K562 (cell line): Measurements from ENCODE around the gene LY6G6F. TPM values are rescaled to one million over a fixed set of nuclear protein-coding genes. Genes with fewer than 3 reads are reported as not detected.

Experiments
- ARHGAP35 ChIP-seq: fragments of 450-650 bp; IDR thresholded peaks from 2 replicates; pipeline ENCODE4 v1.6.1; 2018; ENCODE audit not compliant: partially characterized antibody
- CAMTA2 ChIP-seq: fragments of 250-450 bp; sonication (Bioruptor Pico); conservative IDR thresholded peaks from 2 replicates; pipeline ENCODE4 v1.5.1; 2022
- CBFA2T2 ChIP-seq: fragments of 450-650 bp; conservative IDR thresholded peaks from 2 replicates; pipeline ENCODE4 v1.6.1; 2017; ENCODE audit warnings: mild to moderate bottlenecking
- CEBPB ChIP-seq: fragments of 450-650 bp; IDR thresholded peaks from 2 replicates; pipeline ENCODE4 v1.6.1; 2016; ENCODE audit warnings: missing genetic modification characterization, missing compliant biosample characterization
- CHCHD3 ChIP-seq: fragments of 250-450 bp; sonication (Bioruptor Pico); IDR thresholded peaks from 2 replicates; pipeline ENCODE4 v2.1.2; 2022; ENCODE audit warnings: mild to moderate bottlenecking
- CREM ChIP-seq: IDR thresholded peaks from 2 replicates; pipeline ENCODE4 v1.6.1; 2014; ENCODE audit warnings: antibody characterized with exemption, low read depth
- HNRNPLL ChIP-seq: fragments of 200-400 bp; formaldehyde crosslinking; IDR thresholded peaks from 2 replicates; pipeline ENCODE4 v1.6.1; 2017; ENCODE audit warnings: low read length, low read depth, mild to moderate bottlenecking; ENCODE audit not compliant: poor library complexity, severe bottlenecking
- LEF1 ChIP-seq: fragments of 450-650 bp; IDR thresholded peaks from 2 replicates; pipeline ENCODE4 v1.6.1; 2016; ENCODE audit warnings: mild to moderate bottlenecking
- MTA3 ChIP-seq: fragments of 450-650 bp; formaldehyde crosslinking; IDR thresholded peaks from 2 replicates; pipeline ENCODE4 v1.6.1; 2017; ENCODE audit warnings: mild to moderate bottlenecking, borderline replicate concordance
- NONO ChIP-seq, 2 experiments: fragments of 200-400 bp in 1 of 2; fragments of 450-650 bp in 1 of 2; formaldehyde crosslinking in 1 of 2; IDR thresholded peaks; 2 replicates each; pipeline ENCODE4 v1.6.1; 2017; ENCODE audit warnings: low read depth in 2 of 2, mild to moderate bottlenecking in 2 of 2, moderate library complexity in 2 of 2, low read length in 1 of 2
- NR0B1 ChIP-seq: fragments of 450-650 bp; IDR thresholded peaks from one replicate; pipeline ENCODE4 v1.6.1; 2018; ENCODE audit warnings: mild to moderate bottlenecking, moderate library complexity; ENCODE audit not compliant: partially characterized antibody
- PRPF4 ChIP-seq: fragments of 200-400 bp; formaldehyde crosslinking; IDR thresholded peaks from one replicate; pipeline ENCODE4 v1.6.1; 2017; ENCODE audit warnings: low read length, low read depth, mild to moderate bottlenecking; ENCODE audit not compliant: insufficient read depth, poor library complexity, severe bottlenecking
- RBM22 ChIP-seq: fragments of 200-400 bp; formaldehyde crosslinking; IDR thresholded peaks from 2 replicates; pipeline ENCODE4 v1.6.1; 2018; ENCODE audit warnings: low read length, low read depth; ENCODE audit not compliant: poor library complexity, severe bottlenecking
- SAFB ChIP-seq: fragments of 200-400 bp; formaldehyde crosslinking; IDR thresholded peaks from 2 replicates; pipeline ENCODE4 v1.6.1; 2017; ENCODE audit warnings: low read depth, low read length, borderline replicate concordance
- SMARCA4 ChIP-seq: fragments of 450-650 bp; IDR thresholded peaks from 2 replicates; pipeline ENCODE4 v1.6.1; 2016
- SP1 ChIP-seq: sonication (generic); formaldehyde crosslinking; IDR thresholded peaks from 2 replicates; pipeline ENCODE4 v1.8.1; 2022; ENCODE audit warnings: mild to moderate bottlenecking, missing genetic modification reagents
- ZBTB9 ChIP-seq: fragments of 450-650 bp; formaldehyde crosslinking; IDR thresholded peaks from 2 replicates; pipeline ENCODE4 v1.4.0; 2020; ENCODE audit warnings: mild to moderate bottlenecking, moderate library complexity
- ZNF12 ChIP-seq: sonication (generic); formaldehyde crosslinking; IDR thresholded peaks from 2 replicates; pipeline ENCODE4 v1.4.0; 2020; ENCODE audit warnings: mild to moderate bottlenecking, missing genetic modification reagents
- ZNF134 ChIP-seq: fragments of 250-450 bp; sonication (Bioruptor Pico); conservative IDR thresholded peaks from 2 replicates; pipeline ENCODE4 v1.4.0; 2020
- ZNF324 ChIP-seq: fragments of 250-450 bp; sonication (Bioruptor Pico); IDR thresholded peaks from 2 replicates; pipeline ENCODE4 v1.4.0; 2020; ENCODE audit warnings: mild to moderate bottlenecking
- ZNF561 ChIP-seq: fragments of 450-650 bp; formaldehyde crosslinking; conservative IDR thresholded peaks from 2 replicates; pipeline ENCODE4 v1.4.0; 2020; ENCODE audit warnings: mild to moderate bottlenecking, moderate library complexity
- polyA plus RNA-seq, 8 experiments: library from polyadenylated mRNA; depleted of rRNA in 4 of 8; stranded (reverse) in 5 of 8; unstranded in 3 of 8; fragments of >200 nt; fragmentation: Nextera tagmentation in 2 of 8; fragmentation: Illumina TruSeq in 1 of 8; extraction: Ambion mirVana in 2 of 8; extraction: Trizol in 1 of 8; gene quantifications; 2 replicates each; pipeline versions ENCODE4 v1.2.1 to v1.2.3, GENCODE V29; 2011 to 2014; ENCODE audit warnings: inconsistent platforms in 1 of 8, missing spikeins in 1 of 8
- total RNA-seq, 7 experiments: library from RNA; depleted of rRNA in 6 of 7; stranded (reverse); fragments of >200 nt in 6 of 7; fragmentation: Illumina TruSeq in 2 of 7; extraction: Trizol in 2 of 7; gene quantifications; 2 replicates each; pipeline versions ENCODE4 v1.2.1 to v1.2.3, GENCODE V29; 2011 to 2021; ENCODE audit warnings: low replicate concordance in 1 of 7
- TF ChIP-seq, protein P1 (sequence below): sonication (generic); formaldehyde crosslinking; IDR thresholded peaks from 2 replicates; pipeline ENCODE4 v1.8.1; 2022; ENCODE audit warnings: missing genetic modification reagents
- TF ChIP-seq, protein P2 (sequence below): fragments of 250-450 bp; sonication (Bioruptor Pico); IDR thresholded peaks from 2 replicates; pipeline ENCODE4 v1.8.0; 2022; ENCODE audit warnings: inconsistent platforms, mild to moderate bottlenecking, moderate library complexity, borderline replicate concordance
- TF ChIP-seq, protein P3 (sequence below): sonication (generic); formaldehyde crosslinking; IDR thresholded peaks from 2 replicates; pipeline ENCODE4 v1.9.0; 2022; ENCODE audit warnings: mild to moderate bottlenecking, missing genetic modification reagents

LY6G6F gene
- total and polyA plus RNA-seq, 9 of the 15 experiments (the other 6 are each of a cell fraction or from before 2014, with no cell fraction given), result 0.14 to 0.50 (median 0.28) TPM; not detected in 2

DNA sequence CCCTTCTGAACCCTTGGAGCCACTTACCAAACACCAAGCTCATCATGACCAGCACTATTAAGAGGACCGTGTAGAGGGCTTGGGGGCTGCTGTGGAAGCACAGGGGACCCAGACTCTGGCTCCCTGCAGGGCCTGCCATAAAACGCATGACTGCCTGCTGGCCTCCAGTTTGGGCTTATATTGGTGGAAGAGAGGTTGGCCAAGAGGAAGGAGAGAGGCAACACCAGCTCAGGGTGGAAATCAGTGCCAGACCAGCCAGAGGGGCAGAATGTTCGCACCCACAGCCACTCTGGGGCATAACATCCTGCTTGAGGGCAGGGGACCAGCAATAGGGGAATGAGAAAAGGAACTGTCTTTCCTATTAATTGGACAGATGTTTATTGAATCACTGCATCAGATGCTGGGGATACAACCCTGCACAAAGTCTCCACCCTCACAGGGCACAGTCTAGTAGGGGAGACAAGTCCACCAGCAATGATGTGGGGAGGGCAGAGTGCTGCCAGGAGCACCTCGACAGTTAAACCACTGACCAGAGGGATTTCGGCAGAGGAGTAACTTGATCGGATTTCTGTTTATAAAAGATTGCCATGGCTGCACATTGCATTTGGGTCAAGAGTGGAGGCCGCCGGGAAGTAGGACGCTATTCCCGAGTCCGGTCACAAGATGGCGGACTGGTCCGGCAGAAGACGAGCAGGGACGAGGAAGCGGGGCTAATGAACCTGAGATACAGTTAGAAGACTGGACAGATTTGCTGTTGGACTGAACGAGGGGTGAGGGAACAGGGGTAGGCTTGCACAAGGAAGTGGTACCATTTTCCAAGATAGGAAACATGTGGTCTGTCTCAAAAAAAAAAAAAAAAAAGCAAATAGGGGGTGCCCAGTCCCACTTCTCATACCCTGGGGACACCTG lies 26.2 kb upstream of the LY6G6F start, which contains the start of gene LY6G5C (continued):
- TF ChIP-seq CAMTA2 (CRISPR knock-in tag) (no peak), ARHGAP35 (no peak), ZNF561 (CRISPR knock-in tag) (no peak), NR0B1 (no peak), MTA3 (peak; percentile 13; the same call in 1 of the 2 replicates), HNRNPLL (no peak), SAFB (no peak), RBM22 (no peak), ZBTB9 (CRISPR knock-in tag) (no peak), ZNF134 (CRISPR knock-in tag) (no peak), SMARCA4 (no peak), CBFA2T2 (no peak), CHCHD3 (CRISPR knock-in tag) (no peak), CREM (peak; percentile 74), CEBPB (tag) (no peak), ZNF324 (no peak), NONO (IDR thresholded peaks at IDR 0.05; ENCODE audit: low read depth in 2 of 2, low read length in 1 of 2) (0 out of 4 replicates have a peak, but pooled peaks of 1 of the 2 experiments have one; percentile 11), PRPF4 (no peak), LEF1 (no peak), SP1 (peak; percentile 64; the same call in 1 of the 2 replicates), ZNF12 (CRISPR knock-in tag) (peak; percentile 16; the same call in 1 of the 2 replicates)
- TF ChIP-seq, protein P1, sequence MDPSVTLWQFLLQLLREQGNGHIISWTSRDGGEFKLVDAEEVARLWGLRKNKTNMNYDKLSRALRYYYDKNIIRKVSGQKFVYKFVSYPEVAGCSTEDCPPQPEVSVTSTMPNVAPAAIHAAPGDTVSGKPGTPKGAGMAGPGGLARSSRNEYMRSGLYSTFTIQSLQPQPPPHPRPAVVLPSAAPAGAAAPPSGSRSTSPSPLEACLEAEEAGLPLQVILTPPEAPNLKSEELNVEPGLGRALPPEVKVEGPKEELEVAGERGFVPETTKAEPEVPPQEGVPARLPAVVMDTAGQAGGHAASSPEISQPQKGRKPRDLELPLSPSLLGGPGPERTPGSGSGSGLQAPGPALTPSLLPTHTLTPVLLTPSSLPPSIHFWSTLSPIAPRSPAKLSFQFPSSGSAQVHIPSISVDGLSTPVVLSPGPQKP (CRISPR knock-in tag), result no peak
- TF ChIP-seq, protein P2, sequence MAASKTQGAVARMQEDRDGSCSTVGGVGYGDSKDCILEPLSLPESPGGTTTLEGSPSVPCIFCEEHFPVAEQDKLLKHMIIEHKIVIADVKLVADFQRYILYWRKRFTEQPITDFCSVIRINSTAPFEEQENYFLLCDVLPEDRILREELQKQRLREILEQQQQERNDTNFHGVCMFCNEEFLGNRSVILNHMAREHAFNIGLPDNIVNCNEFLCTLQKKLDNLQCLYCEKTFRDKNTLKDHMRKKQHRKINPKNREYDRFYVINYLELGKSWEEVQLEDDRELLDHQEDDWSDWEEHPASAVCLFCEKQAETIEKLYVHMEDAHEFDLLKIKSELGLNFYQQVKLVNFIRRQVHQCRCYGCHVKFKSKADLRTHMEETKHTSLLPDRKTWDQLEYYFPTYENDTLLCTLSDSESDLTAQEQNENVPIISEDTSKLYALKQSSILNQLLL (CRISPR knock-in tag), result no peak
- TF ChIP-seq, protein P3, sequence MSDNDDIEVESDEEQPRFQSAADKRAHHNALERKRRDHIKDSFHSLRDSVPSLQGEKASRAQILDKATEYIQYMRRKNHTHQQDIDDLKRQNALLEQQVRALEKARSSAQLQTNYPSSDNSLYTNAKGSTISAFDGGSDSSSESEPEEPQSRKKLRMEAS (CRISPR knock-in tag), result peak; percentile 51; the same call in 1 of the 2 replicates
